Natural killer cell treated with Interleukin-12 subunit alpha and Interleukin-12 subunit beta and Interleukin-15 and Interleukin-18, amount 100 ng/mL, for 72 hours (primary cell): ENCODE data around the gene RNF114. TPM values are rescaled to one million over a fixed set of nuclear protein-coding genes. Genes with fewer than 3 reads are reported as not detected.
"Not testable (repeated sequence)": the region's sequence is repeated elsewhere in the genome, so short reads cannot be mapped to it uniquely, and the experiment has no call there.

Source experiments
- ATAC-seq, 2 donors: fragments of 150-1000 bp; cut with Tn5 transposase in 1 of 2; sonication (Bioruptor Pico), chemical (Tn5 transposase) in 1 of 2; 2 replicates each; pipeline ENCODE4 v1.10.0; 2021
- DNase-seq: peaks from one replicate; pipeline ENCODE4 v3.0.0; 2022; ENCODE audit warnings: low spot score
- H3K27ac Mint-ChIP-seq, 2 donors: 1 replicate in 1 of 2; 2 replicates in 1 of 2; pipeline ENCODE4 v1.8.0; 2022; ENCODE audit warnings: mixed read lengths in 2 of 2, mild to moderate bottlenecking in 1 of 2, moderate library complexity in 1 of 2
- H3K27me3 Mint-ChIP-seq, 2 donors: 1 replicate in 1 of 2; 2 replicates in 1 of 2; pipeline ENCODE4 v1.8.0; 2022; ENCODE audit warnings: mixed read lengths in 2 of 2
- H3K36me3 Mint-ChIP-seq: one replicate; pipeline ENCODE4 v1.8.0; 2022; ENCODE audit warnings: mixed read lengths
- H3K4me1 Mint-ChIP-seq, 2 donors: 1 replicate in 1 of 2; 2 replicates in 1 of 2; pipeline ENCODE4 v1.8.0; 2022; ENCODE audit warnings: low read depth in 2 of 2, mixed read lengths in 2 of 2, mild to moderate bottlenecking in 1 of 2
- H3K4me3 Mint-ChIP-seq: one replicate; pipeline ENCODE4 v1.8.0; 2022; ENCODE audit warnings: mixed read lengths
- H3K9me3 Mint-ChIP-seq: 2 replicates; pipeline ENCODE4 v1.8.0; 2022; ENCODE audit warnings: mixed read lengths
- total RNA-seq, 2 donors: library from RNA; stranded (reverse); gene quantifications; one replicate each; pipeline ENCODE4 v1.2.3, GENCODE V29; 2022

Gene RNF114
- total RNA-seq, 2 donors from 2014 or later, result 69.9 to 79.3 TPM

DNA sequence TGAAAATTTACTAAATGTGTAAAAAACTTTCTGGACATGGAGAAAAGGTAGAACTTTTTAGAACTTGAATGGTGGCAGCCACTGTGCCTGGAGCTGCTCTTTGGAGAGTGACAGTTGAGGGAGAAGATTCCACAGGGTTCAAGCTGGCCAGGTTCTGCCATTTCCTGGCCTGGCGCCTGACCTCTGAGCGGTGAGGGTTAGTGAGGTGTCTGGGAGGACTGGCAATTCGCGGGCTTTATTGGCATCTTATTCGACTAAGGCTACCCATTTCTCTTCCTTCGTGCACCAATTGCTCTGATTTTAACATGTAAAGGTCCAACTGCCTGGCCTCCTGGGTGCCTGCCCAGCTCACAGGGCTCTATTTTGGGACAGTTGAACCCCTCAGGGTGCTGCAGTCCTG, 49.0 kb downstream of the RNF114 start:
- peaks cover 0 to 6% of the 10 kb centered on the region in 2 donors for H3K27me3 Mint-ChIP-seq
- no peak for DNase-seq
- no peak for ATAC-seq

DNA sequence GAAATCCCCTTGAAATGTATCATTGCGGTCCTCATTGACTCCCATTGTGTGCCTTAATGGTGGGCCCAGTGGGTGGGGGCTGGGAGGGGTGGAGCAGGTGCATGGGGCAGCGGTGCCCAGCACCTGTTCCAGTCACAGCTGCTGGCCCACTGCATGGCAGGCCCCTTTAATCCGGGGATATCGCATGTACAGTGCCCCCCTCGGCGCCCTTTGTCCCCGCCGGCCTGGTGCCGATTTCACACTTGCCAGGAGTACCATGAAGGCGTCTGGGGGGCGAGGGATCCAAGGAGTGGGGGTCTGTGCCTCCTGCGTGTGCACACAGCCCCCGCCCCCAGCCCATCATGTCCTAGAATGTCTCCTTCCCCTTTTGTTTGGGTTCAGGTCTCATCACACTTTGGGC, 49.4 kb downstream of the RNF114 start:
- DNase-seq (no peak), ATAC-seq (no peak)
- Mint-ChIP-seq H3K4me3 (no peak overlapping the region), H3K4me1 (peaks cover 6 to 13% of the 10 kb centered on the region in 2 donors), H3K36me3 (no peaks in the 10 kb centered on the region), H3K9me3 (no peaks in the 10 kb centered on the region), H3K27me3 (peaks cover 0 to 8% of the 10 kb centered on the region in 2 donors), H3K27ac (no peak overlapping the region)

More for the DNA sequence above, 49.0 kb downstream of the RNF114 start:
- H3K4me3 Mint-ChIP-seq, result no peak overlapping the region
- no peaks in the 10 kb centered on the region for H3K36me3 Mint-ChIP-seq
- H3K27ac Mint-ChIP-seq, result no peak overlapping the region
- H3K9me3 Mint-ChIP-seq, result no peaks in the 10 kb centered on the region
- peaks cover 6 to 13% of the 10 kb centered on the region in 2 donors for H3K4me1 Mint-ChIP-seq

DNA sequence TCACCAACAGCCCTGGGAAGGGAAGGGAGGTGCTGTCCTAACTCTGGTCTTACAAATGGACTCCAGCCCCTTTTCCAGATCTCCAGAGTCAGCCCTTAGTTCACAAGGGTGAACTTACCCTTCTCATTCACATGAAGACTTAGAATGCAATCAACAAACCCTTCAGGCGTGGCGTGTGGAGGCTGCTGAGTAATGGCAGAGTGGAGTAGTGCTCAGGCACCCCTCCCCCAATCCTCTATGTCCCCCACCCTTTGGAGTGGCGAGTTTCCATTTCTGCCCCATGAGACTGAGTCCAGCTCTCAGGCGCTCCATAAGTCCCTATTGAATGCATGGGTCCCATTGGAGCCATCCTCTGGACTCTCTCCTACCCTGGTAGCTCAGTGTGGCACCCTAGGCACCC, 49.9 kb downstream of the RNF114 start:
- H3K36me3 Mint-ChIP-seq, result no peaks in the 10 kb centered on the region
- no peak overlapping the region for H3K4me3 Mint-ChIP-seq
- no peak for DNase-seq
- H3K27me3 Mint-ChIP-seq, result peaks cover 0 to 6% of the 10 kb centered on the region in 2 donors
- H3K27ac Mint-ChIP-seq, result no peak overlapping the region
- H3K4me1 Mint-ChIP-seq, result peaks cover 6 to 13% of the 10 kb centered on the region in 2 donors
- H3K9me3 Mint-ChIP-seq, result no peaks in the 10 kb centered on the region
- ATAC-seq, result no peak

DNA sequence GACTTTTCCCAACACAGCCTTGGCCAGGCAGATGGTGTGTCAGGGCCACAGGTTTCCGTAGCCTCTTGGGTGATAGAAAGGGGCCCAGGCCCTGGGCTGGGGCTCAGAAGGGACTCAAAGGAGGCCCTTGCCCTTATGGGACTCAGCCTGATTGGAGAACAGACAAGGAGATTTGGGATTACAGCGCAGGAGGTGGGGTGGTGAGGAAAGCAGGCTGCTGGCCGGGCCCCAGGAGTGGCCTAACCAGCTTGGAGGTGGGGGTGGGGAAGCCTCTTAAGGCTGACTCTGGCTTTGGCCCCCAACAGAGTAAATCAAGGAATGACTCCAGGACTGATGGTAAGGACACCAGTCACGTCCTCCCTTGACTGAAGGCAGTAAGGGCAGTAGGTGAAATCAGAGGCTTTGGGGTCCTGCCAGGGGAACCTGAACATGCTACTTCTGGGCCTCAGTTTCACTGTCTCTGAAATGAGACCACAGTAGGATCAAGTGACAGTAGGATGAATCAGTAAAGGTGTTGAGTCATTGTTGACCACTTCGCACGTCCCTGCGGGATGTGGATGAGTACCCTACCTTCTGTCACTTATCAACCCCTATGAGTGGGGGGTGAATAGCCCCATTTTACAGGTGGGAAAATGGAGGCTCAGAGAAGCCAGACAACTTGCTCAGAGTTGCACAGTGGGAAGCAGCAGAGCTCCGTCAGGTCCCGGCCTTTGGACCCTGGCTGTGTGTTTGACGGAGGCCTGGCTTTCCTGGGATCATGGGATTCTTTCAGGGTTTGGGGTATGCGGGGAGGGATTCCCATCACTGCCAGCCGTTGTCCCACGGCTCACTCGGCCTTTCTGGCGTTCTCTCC, 51.0 kb downstream of the RNF114 start:
- no peak overlapping the region for H3K27ac Mint-ChIP-seq
- no peak overlapping the region for H3K4me3 Mint-ChIP-seq
- ATAC-seq, result no peak
- DNase-seq, result no peak
- peaks cover under 1 to 10% of the 10 kb centered on the region in 2 donors for H3K4me1 Mint-ChIP-seq
- peaks cover 0 to 6% of the 10 kb centered on the region in 2 donors for H3K27me3 Mint-ChIP-seq
- H3K9me3 Mint-ChIP-seq, result no peaks in the 10 kb centered on the region
- no peaks in the 10 kb centered on the region for H3K36me3 Mint-ChIP-seq

DNA sequence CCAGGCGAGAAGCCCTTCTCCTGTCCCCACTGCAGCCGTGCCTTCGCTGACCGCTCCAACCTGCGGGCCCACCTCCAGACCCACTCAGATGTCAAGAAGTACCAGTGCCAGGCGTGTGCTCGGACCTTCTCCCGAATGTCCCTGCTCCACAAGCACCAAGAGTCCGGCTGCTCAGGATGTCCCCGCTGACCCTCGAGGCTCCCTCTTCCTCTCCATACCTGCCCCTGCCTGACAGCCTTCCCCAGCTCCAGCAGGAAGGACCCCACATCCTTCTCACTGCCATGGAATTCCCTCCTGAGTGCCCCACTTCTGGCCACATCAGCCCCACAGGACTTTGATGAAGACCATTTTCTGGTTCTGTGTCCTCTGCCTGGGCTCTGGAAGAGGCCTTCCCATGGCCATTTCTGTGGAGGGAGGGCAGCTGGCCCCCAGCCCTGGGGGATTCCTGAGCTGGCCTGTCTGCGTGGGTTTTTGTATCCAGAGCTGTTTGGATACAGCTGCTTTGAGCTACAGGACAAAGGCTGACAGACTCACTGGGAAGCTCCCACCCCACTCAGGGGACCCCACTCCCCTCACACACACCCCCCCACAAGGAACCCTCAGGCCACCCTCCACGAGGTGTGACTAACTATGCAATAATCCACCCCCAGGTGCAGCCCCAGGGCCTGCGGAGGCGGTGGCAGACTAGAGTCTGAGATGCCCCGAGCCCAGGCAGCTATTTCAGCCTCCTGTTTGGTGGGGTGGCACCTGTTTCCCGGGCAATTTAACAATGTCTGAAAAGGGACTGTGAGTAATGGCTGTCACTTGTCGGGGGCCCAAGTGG, 51.9 kb downstream of the RNF114 start:
- Mint-ChIP-seq H3K27ac (no peak overlapping the region), H3K36me3 (no peaks in the 10 kb centered on the region), H3K27me3 (peaks cover 0 to 6% of the 10 kb centered on the region in 2 donors), H3K4me3 (no peak overlapping the region), H3K9me3 (no peaks in the 10 kb centered on the region), H3K4me1 (peaks cover 0 to 6% of the 10 kb centered on the region in 2 donors)
- ATAC-seq, result no peak
- no peak for DNase-seq

DNA sequence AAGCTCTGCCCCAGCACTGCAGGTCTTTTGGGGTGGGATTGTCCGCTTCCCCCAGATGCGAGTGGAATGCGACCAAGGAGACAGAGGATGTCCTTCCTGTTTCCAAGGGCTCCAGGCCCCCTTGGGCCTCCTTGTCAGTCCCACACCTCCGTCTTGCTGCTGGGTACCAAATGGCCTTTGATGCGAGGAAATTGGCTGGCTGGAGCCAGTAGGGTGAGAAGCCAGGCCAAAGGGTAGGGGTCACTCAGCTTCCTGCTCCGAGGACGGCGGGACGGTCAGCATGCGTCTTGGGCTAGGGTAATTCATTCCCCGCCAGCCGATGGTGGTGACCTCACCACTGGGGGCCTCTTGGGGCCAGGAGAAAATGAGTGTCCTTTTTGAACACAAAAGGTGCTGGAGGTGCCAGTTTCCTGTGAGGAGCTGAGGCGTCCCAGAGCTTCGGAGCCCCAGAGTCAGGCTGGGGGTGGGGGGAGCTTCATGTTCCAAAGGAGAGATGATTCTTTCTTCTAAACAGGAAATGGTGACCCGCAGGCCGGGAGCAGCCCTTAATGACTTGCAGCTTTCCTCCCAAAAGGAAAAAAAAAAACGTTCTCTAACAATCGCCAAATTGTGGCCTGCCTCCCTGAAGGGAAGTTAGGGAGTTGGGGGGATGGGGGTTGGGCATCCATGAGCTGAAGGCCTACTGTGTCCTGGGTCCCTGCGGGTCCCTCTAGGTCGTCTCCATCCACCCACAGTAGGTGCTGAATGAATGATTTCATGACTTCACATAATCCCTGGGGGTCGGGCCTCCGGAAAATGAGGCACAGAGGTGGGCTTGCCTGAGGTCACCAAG, 53.3 kb downstream of the RNF114 start:
- Mint-ChIP-seq H3K27ac (no peak overlapping the region), H3K4me1 (no peaks in the 10 kb centered on the region), H3K36me3 (no peaks in the 10 kb centered on the region), H3K27me3 (peaks cover 0 to 4% of the 10 kb centered on the region in 2 donors), H3K9me3 (no peaks in the 10 kb centered on the region), H3K4me3 (no peak overlapping the region)
- ATAC-seq (no peak), DNase-seq (no peak)

DNA sequence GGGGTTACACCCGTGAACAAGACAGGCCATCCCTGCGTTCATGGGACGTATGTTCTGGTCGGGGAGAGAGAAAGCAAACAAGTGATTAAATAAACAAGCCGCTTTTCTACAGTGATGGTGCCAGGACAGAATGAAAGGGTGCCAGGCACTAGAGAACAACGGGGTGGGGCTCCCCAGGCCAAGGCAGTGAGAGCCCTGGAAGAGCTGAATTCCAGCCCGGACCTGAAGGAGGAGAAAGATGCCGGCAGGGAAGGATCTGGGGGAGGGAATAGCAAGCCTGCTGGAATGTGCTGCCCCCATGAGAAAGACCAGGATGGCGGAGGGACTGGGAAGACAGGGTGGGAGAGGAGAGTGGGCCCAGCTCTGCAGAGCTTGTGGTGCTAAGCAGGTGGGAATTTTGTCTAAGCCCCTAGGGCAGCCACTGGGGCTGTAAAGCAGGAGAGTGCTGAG, 54.1 kb downstream of the RNF114 start:
- Mint-ChIP-seq H3K36me3 (no peaks in the 10 kb centered on the region), H3K4me3 (no peak overlapping the region), H3K27me3 (peaks cover 0 to 4% of the 10 kb centered on the region in 2 donors), H3K27ac (no peak overlapping the region), H3K9me3 (no peaks in the 10 kb centered on the region), H3K4me1 (no peaks in the 10 kb centered on the region)
- ATAC-seq (no peak), DNase-seq (no peak)

DNA sequence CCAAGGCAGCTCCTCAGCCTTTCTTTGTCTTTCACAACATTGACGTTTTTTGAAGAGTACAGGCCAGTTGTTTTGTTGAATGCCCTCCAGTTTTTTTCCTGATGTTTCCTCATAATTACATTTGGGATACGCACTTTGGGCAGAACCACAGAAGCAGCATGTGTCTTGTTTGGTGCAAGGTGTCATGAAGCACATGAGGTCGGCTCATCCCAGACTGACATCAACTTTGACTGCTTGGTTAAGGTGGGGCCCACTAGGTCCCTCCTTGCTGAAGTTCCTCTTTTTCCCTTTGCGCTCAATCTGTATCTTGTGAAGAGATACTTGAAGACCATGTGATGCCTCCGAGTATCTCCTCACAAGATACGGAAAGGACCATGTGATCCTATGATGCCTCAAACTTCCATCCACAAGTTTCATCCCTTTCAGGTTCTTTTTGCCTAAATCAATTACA, 57.1 kb downstream of the RNF114 start:
- Mint-ChIP-seq H3K9me3 (no peaks in the 10 kb centered on the region), H3K36me3 (no peaks in the 10 kb centered on the region), H3K4me3 (no peak overlapping the region), H3K4me1 (no peaks in the 10 kb centered on the region), H3K27ac (no peak overlapping the region), H3K27me3 (peaks cover 0 to 7% of the 10 kb centered on the region in 2 donors)
- no peak for DNase-seq
- ATAC-seq, result no peak

DNA sequence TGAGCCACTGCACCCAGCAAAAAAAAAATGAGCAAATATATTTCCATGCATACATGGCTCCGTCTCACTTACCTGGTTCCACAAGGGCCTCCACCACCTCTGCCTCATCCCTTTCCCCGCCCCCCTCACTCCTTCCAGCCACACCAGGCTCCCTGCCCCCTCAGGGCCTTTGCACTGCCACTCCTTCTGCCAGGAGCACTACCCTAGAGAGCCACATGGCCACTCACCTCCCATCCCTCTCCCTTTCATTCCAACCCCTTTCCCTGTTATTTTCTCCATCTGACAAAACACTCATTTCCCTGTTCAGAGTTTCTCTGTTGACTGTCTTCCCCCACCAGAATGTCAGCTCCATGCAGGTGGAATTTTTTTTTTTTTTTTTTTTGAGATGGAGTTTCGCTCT, 59.4 kb downstream of the RNF114 start:
- ATAC-seq (no peak), DNase-seq (no peak)
- Mint-ChIP-seq H3K27ac (no peak overlapping the region), H3K4me3 (no peak overlapping the region), H3K27me3 (peaks cover 0 to 3% of the 10 kb centered on the region in 2 donors), H3K4me1 (no peaks in the 10 kb centered on the region), H3K9me3 (no peaks in the 10 kb centered on the region), H3K36me3 (no peaks in the 10 kb centered on the region)

DNA sequence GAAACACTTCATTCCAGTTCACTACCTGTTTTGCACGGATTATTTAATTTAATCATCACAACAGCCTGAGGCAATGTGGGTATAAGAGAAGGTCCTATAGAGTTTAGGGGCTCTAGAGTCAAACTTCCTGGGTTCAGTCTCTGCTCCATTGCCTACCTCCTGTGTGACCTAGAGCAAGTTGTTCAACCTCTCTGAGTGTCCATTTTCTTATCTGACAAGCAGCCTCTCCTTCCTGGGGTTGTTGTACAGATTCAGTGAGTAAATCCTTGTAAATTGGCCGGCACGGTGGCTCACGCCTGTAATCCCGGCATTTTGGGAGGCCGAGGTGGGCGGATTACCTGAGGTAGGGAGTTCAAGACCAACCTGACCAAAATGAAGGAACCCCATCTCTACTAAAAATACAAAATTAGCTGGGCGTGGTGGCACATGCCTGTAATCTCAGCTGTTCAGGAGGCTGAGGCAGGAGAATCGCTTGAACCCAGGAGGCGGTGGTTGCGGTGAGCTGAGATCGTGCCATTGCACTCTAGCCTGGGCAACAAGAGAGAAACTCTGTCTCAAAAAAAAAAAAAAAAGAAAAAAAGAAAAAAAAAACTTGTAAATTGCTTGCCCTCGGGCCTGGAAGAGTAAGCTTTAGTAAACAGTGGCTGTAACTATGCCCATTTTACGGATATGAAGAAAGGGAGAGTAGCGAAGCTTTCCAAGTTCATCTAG, 62.4 kb downstream of the RNF114 start:
- not testable (repeated sequence) for H3K27ac Mint-ChIP-seq, H3K4me3 Mint-ChIP-seq, ATAC-seq, DNase-seq, H3K36me3 Mint-ChIP-seq, H3K4me1 Mint-ChIP-seq, H3K9me3 Mint-ChIP-seq, H3K27me3 Mint-ChIP-seq

DNA sequence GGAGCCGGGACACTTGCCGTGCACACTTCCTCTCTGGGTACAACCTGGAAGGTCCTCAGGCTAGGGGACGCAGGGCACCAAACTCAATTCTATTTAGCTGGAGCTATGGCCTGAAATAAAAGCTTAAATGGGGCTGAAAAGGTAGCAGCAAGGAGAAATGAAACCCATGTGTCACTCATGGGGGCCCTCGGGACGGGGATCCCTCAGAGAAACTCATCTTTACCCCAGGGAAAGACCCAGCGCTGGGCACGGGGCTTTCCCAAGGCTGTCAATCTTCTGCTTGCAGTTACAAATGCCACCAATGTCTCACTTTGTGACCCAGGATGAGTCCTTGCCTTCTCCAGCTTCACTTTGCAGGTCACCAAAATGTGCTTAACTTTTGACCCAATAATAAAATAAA, 63.1 kb downstream of the RNF114 start:
- Mint-ChIP-seq H3K9me3 (no peaks in the 10 kb centered on the region), H3K27ac (no peak overlapping the region), H3K27me3 (peaks cover 0 to 6% of the 10 kb centered on the region in 2 donors), H3K4me3 (no peak overlapping the region), H3K4me1 (peaks cover 4 to 6% of the 10 kb centered on the region in 2 donors), H3K36me3 (no peaks in the 10 kb centered on the region)
- no peak for ATAC-seq
- DNase-seq, result no peak

DNA sequence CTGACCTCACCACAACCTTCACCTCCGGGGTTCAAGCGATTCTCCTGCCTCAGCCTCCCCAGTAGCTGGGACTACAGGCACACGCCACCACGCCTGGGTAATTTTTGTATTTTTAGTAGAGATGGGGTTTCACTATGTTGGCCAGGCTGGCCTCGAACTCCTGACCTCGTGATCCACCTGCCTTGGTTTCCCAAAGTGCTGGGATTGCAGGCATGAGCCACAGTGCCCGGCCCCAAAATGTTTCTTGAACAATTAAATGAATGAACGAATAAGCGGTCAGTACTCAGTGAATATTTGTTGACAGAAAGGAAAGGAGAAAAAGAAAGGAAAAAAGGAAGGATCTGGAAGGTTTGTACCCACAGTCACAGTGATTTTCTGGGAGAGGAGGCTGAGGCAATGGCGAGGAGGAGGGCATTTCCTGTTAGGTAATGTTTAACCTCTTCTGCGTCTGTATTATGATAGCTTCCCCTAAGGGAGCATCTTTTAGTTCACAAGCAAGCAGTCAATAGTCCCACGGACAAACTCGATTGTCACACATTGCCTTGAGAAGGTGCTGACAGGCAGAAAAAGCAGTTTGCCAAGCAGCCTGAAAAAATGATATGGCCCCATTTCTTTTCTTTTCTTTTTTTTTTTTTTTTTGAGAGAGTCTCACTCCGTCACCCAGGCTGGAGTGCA, 64.5 kb downstream of the RNF114 start:
- not testable (repeated sequence) for H3K27ac Mint-ChIP-seq, H3K4me3 Mint-ChIP-seq, H3K27me3 Mint-ChIP-seq, DNase-seq, H3K36me3 Mint-ChIP-seq, ATAC-seq, H3K9me3 Mint-ChIP-seq
- peaks cover 11 to 13% of the 10 kb centered on the region in 2 donors for H3K4me1 Mint-ChIP-seq
